ENCODE results near the gene ASPDH. TPM values are rescaled to one million over a fixed set of nuclear protein-coding genes. Genes with fewer than 3 reads are reported as not detected.

The ASPDH gene
- total and polyA plus RNA-seq, 2 donors (not counting 3 experiments of a cell fraction or from before 2014, with no cell fraction given), result not detected

DNA sequence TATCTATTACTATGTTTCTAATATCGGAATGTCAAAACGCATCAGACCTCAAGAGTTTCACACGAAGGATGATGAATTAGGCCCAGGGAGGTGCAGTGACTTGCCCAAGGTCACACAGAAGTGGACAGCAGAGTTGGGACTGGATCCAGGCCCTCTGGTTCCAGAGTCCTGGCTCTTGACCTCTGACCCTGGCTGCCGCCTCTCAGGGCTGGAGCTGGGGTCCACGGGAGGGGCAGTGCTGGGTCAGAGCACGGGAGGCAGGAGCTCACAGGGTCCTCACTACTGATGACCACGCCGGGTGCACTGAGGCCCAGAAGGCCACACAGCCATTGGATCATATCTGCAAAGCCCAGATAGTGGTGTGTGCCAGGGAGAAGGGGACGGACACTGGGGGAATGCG lies 9.2 kb upstream of the ASPDH start:
- Histone ChIP-seq H4K20me1 (replicated peaks; ENCODE audit: control insufficient read depth, extremely low read depth, insufficient read depth, low read length) (no peaks in the 10 kb centered on the region), H3K4me1 (ENCODE audit: control insufficient read depth, extremely low read depth, insufficient read depth, low read length) (no peaks in the 10 kb centered on the region), H2AFZ (ENCODE audit: low read depth, low read length) (no peak overlapping the region), H3K4me3 (replicated peaks in 1 of 3; ENCODE audit: insufficient read depth in 1 of 3, low read depth in 1 of 3, low read length in 3 of 3) (no peak overlapping the region), H3K36me3 (ENCODE audit: control insufficient read depth in 2 of 2, extremely low read depth in 1 of 2, insufficient read depth in 2 of 2, low read length in 2 of 2) (no peaks in the 10 kb centered on the region), H3K9ac (replicated peaks; ENCODE audit: extremely low read depth, insufficient read depth, low read length) (no peak overlapping the region), H3K9me3 (replicated peaks; ENCODE audit: control insufficient read depth, insufficient read depth, low read length) (no peaks in the 10 kb centered on the region), H3K4me2 (ENCODE audit: insufficient read depth, low read length) (no peak overlapping the region), H3K9me1 (replicated peaks; ENCODE audit: control insufficient read depth, extremely low read depth, insufficient read depth, low read length) (no peaks in the 10 kb centered on the region), H3K79me2 (ENCODE audit: control insufficient read depth, insufficient read depth, low read length) (no peaks in the 10 kb centered on the region), H3K27ac (ENCODE audit: insufficient read depth, low read depth, low read length) (no peak overlapping the region), H3K27me3 (ENCODE audit: control insufficient read depth in 2 of 2, insufficient read depth in 2 of 2, low read length in 2 of 2) (no peaks in the 10 kb centered on the region)
- intact Hi-C loops (cut with micrococcal nuclease) (no loop called here), dilution Hi-C loops (cut with MboI; ENCODE audit: extremely low pct_ligation_motif_present, low sequenced_read_pairs) (no loop called here)
- ChIA-PET POLR2A (no interaction called here), CTCF (interaction anchor here (7.4 kb wide), 1 partner anchor 15 kb away, joined by 41 read pairs; no protein-coding TSS in a partner anchor)
- TF ChIP-seq, protein P1, sequence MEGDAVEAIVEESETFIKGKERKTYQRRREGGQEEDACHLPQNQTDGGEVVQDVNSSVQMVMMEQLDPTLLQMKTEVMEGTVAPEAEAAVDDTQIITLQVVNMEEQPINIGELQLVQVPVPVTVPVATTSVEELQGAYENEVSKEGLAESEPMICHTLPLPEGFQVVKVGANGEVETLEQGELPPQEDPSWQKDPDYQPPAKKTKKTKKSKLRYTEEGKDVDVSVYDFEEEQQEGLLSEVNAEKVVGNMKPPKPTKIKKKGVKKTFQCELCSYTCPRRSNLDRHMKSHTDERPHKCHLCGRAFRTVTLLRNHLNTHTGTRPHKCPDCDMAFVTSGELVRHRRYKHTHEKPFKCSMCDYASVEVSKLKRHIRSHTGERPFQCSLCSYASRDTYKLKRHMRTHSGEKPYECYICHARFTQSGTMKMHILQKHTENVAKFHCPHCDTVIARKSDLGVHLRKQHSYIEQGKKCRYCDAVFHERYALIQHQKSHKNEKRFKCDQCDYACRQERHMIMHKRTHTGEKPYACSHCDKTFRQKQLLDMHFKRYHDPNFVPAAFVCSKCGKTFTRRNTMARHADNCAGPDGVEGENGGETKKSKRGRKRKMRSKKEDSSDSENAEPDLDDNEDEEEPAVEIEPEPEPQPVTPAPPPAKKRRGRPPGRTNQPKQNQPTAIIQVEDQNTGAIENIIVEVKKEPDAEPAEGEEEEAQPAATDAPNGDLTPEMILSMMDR (IDR thresholded peaks at IDR 0.05; ENCODE audit: extremely low read depth in 1 of 2, insufficient read depth in 1 of 2, low read depth in 1 of 2, low read length in 2 of 2), result no peak
- TF ChIP-seq, protein P2, sequence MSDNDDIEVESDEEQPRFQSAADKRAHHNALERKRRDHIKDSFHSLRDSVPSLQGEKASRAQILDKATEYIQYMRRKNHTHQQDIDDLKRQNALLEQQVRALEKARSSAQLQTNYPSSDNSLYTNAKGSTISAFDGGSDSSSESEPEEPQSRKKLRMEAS (IDR thresholded peaks at IDR 0.05; ENCODE audit: insufficient read depth, insufficient read length), result no peak
- TF ChIP-seq GATA2 (IDR thresholded peaks at IDR 0.05; ENCODE audit: insufficient read depth, insufficient read length, low read depth, low read length) (no peak), MYC (IDR thresholded peaks at IDR 0.05; ENCODE audit: low read depth, low read length) (no peak), JUN (IDR thresholded peaks at IDR 0.05; ENCODE audit: borderline replicate concordance, insufficient read depth, insufficient read length, low read depth) (no peak), POLR2AphosphoS5 (IDR thresholded peaks at IDR 0.05; ENCODE audit: insufficient read depth, low read depth, low read length) (no peak), FOS (IDR thresholded peaks at IDR 0.05; ENCODE audit: borderline replicate concordance, insufficient read depth, low read length) (no peak), EZH2 (IDR thresholded peaks at IDR 0.05; ENCODE audit: borderline replicate concordance, low read depth, low read length, severe bottlenecking) (no peak), POLR2A (IDR thresholded peaks at IDR 0.05; ENCODE audit: low read depth, low read length) (no peak)
- DNase-seq (ENCODE audit: low read depth, low spot score) (no peak), FAIRE-seq (no peak)
- no TSS peak for BruUV-seq (replicated peaks)

All from endothelial cell of umbilical vein (primary cell).